Endodermal cell (in vitro differentiated cells): Measurements from ENCODE around the gene B4GALT5. TPM values are rescaled to one million over a fixed set of nuclear protein-coding genes. Genes with fewer than 3 reads are reported as not detected.

Experiments
- DNase-seq: peaks from one replicate; pipeline ENCODE4 v3.0.0-alpha.2; 2017
- H3K27ac ChIP-seq: 2 replicates; pipeline ENCODE4 v1.5.1; 2013; ENCODE audit warnings: mild to moderate bottlenecking, low read depth, low read length, moderate library complexity
- H3K27me3 ChIP-seq: 2 replicates; pipeline ENCODE4 v1.6.1; 2013; ENCODE audit warnings: mild to moderate bottlenecking, low read length, moderate library complexity; ENCODE audit not compliant: insufficient read depth, control insufficient read depth, poor library complexity, severe bottlenecking
- H3K36me3 ChIP-seq: 2 replicates; pipeline ENCODE4 v1.7.0; 2013; ENCODE audit warnings: mild to moderate bottlenecking, low read length, moderate library complexity; ENCODE audit not compliant: control insufficient read depth, insufficient read depth
- H3K4me1 ChIP-seq: one replicate; pipeline ENCODE4 v1.7.0; 2013; ENCODE audit warnings: low read length; ENCODE audit not compliant: control insufficient read depth, insufficient read depth
- H3K4me3 ChIP-seq: 2 replicates; pipeline ENCODE4 v1.5.1; 2013; ENCODE audit warnings: mild to moderate bottlenecking, low read length, moderate library complexity
- H3K9ac ChIP-seq: 2 replicates; pipeline ENCODE4 v1.6.1; 2013; ENCODE audit warnings: mild to moderate bottlenecking, low read length, moderate library complexity; ENCODE audit not compliant: poor library complexity, severe bottlenecking; ENCODE audit errors: extremely low read depth
- H3K9me3 ChIP-seq: 2 replicates; pipeline ENCODE4 v1.6.1; 2013; ENCODE audit warnings: mild to moderate bottlenecking, low read length, moderate library complexity; ENCODE audit not compliant: control insufficient read depth
- H3K27ac Mint-ChIP-seq: 2 replicates; pipeline ENCODE4 v1.8.0; 2020; ENCODE audit warnings: mixed read lengths
- H3K27me3 Mint-ChIP-seq: 2 replicates; pipeline ENCODE4 v1.8.0; 2021; ENCODE audit warnings: mild to moderate bottlenecking, mixed read lengths; ENCODE audit not compliant: insufficient read depth
- H3K36me3 Mint-ChIP-seq: 2 replicates; pipeline ENCODE4 v1.8.0; 2020; ENCODE audit warnings: low read depth, mixed read lengths
- H3K4me1 Mint-ChIP-seq: 2 replicates; pipeline ENCODE4 v1.8.0; 2020; ENCODE audit warnings: mixed read lengths
- H3K4me3 Mint-ChIP-seq: 2 replicates; pipeline ENCODE4 v1.8.0; 2020; ENCODE audit warnings: mild to moderate bottlenecking, moderate library complexity, mixed read lengths
- H3K9me3 Mint-ChIP-seq: 2 replicates; pipeline ENCODE4 v1.8.0; 2020; ENCODE audit warnings: mild to moderate bottlenecking, mixed read lengths
- WGBS, 2 experiments: methylation state at CpG; one replicate each; pipeline versions ENCODE4 v1.1.5 to v1.1.7; 2013; ENCODE audit warnings: missing lambda C conversion rate in 2 of 2, mixed read lengths in 1 of 2; ENCODE audit not compliant: insufficient coverage in 1 of 2, insufficient read length in 1 of 2; 5-methylcytosine and 5-hydroxymethylcytosine counted together
- total RNA-seq, 2 donors: library from RNA; stranded (reverse); fragmentation: NEBNext Ultra II Directional in 1 of 2; extraction: Animal tissue kit (Norgen Biotek cat#: 25700) in 1 of 2; gene quantifications; 2 replicates in 1 of 2; 3 replicates in 1 of 2; pipeline ENCODE4 v1.2.1, GENCODE V29; 2021
- TF ChIP-seq, protein P1 (sequence below): fragments of 200-600 bp; sonication (generic); conservative IDR thresholded peaks from 2 replicates; pipeline ENCODE4 v1.5.0; 2021; ENCODE audit warnings: antibody characterized with exemption, mild to moderate bottlenecking

Gene B4GALT5
- total RNA-seq, 2 donors from 2014 or later, result 57.0 to 58.8 TPM

DNA sequence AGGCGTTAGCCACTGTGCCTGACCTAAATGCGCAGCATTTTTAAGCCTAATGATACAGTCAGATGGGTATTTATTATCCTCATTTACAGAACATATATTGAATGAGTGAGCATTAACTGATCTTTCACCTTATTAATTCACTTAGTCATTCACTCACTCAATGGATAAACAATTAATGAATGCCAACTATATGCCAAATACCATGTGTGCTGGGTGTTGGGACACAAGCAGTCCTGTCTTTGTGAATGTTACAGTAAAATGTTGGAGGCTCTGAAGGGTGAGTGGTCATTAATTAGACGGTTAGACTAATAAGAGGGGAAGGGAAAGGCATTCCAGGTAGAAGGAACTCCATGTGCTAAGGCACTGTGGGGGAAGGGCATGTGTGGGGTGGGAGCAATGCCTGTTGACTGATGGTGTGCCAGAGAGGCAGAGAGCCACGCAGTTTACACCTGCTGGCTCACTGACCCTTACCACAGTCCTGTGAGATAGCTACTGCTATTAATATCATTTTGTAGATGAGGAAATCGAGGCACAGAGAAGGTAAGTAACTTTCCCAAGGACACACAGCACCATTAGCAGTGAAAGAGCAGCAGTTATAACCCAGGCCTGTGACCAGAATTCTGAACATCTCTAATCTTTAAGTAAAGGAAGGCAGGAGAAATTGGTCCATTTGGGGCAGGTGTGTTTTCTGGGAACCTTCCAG lies 38.7 kb upstream of the B4GALT5 start:
- Mint-ChIP-seq H3K9me3 (no peaks in the 10 kb centered on the region), H3K27ac (no peak overlapping the region), H3K4me1 (peaks cover 14% of the 10 kb centered on the region), H3K27me3 (peaks cover 3% of the 10 kb centered on the region), H3K36me3 (no peaks in the 10 kb centered on the region), H3K4me3 (no peak overlapping the region)
- DNase-seq, result no peak
- Histone ChIP-seq H3K27me3 (no peaks in the 10 kb centered on the region), H3K4me3 (no peak overlapping the region), H3K27ac (no peak overlapping the region), H3K9me3 (no peaks in the 10 kb centered on the region), H3K9ac (no peak overlapping the region), H3K36me3 (no peaks in the 10 kb centered on the region), H3K4me1 (peaks cover 4% of the 10 kb centered on the region)
- TF ChIP-seq, protein P1, sequence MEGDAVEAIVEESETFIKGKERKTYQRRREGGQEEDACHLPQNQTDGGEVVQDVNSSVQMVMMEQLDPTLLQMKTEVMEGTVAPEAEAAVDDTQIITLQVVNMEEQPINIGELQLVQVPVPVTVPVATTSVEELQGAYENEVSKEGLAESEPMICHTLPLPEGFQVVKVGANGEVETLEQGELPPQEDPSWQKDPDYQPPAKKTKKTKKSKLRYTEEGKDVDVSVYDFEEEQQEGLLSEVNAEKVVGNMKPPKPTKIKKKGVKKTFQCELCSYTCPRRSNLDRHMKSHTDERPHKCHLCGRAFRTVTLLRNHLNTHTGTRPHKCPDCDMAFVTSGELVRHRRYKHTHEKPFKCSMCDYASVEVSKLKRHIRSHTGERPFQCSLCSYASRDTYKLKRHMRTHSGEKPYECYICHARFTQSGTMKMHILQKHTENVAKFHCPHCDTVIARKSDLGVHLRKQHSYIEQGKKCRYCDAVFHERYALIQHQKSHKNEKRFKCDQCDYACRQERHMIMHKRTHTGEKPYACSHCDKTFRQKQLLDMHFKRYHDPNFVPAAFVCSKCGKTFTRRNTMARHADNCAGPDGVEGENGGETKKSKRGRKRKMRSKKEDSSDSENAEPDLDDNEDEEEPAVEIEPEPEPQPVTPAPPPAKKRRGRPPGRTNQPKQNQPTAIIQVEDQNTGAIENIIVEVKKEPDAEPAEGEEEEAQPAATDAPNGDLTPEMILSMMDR, result no peak
- 83% methylated on average over 3 to 5 of the region's 5 CpGs for WGBS, 2 experiments

DNA sequence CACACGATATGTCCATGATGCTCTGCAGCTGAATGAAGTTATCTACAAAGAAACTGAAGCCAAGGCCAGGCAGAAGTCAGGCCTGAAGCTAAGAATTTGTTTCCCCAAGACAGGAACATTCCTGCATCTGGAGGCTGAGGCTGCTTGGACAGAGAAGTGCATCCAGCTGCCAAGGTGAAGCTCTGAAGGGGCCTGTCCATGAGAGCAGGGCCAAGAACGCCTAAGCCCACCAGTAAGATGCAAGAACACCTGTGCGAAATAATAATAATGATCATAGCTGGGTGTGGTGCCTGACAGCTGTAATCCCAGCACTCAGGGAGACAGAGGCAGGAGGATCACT lies 37.7 kb upstream of the B4GALT5 start:
- H3K4me3 ChIP-seq, result no peak overlapping the region
- peaks cover 4% of the 10 kb centered on the region for H3K4me1 ChIP-seq
- Mint-ChIP-seq H3K9me3 (no peaks in the 10 kb centered on the region), H3K36me3 (no peaks in the 10 kb centered on the region), H3K4me3 (no peak overlapping the region), H3K4me1 (peaks cover 14% of the 10 kb centered on the region), H3K27me3 (peaks cover 3% of the 10 kb centered on the region), H3K27ac (peak overlapping the region; percentile 7)
- H3K27ac ChIP-seq, result no peak overlapping the region
- H3K9me3 ChIP-seq, result no peaks in the 10 kb centered on the region
- TF ChIP-seq, protein P1, result no peak
- DNase-seq, result no peak
- WGBS, 2 experiments, result 89 to 100% methylated on average over 1 to 3 of the region's 3 CpGs
- H3K27me3 ChIP-seq, result no peaks in the 10 kb centered on the region
- no peak overlapping the region for H3K9ac ChIP-seq
- no peaks in the 10 kb centered on the region for H3K36me3 ChIP-seq

DNA sequence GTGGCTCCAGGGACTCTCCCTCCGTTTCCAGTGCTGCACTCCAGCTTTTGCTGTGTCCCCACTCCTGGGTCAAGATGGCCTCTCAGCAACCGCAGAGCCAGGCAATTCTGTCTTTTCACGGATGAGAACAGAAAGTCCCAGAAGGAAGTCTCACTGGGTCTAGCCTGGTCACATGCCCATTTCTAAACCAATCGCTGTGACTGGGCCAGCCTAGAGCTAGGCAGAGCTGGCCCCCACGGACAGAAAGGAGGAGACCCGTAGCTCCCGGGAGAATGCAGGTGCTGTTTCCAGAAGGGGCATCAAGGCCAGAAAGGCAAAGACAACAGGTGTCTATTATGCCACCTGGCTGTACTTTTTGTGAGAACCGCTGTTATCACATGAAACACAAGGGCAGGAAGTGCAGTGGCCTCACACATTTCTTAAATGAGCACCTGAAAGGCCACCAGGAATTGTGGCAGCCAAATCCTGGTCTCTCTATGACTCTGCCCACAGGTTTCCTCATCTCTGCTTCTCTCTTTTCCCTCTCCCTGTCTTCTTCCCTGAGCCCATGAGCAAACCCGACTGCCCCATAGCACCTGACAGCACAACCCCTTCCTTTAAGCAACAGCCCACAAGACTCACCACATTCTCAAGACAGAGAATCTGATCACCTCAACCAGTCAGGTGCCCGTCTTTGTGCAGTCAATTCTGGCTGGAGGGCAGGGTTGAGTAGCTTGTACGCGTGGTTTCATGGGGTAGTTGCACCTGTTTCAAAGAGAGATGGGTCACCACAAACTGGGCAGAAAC lies 37.1 kb upstream of the B4GALT5 start:
- no peak overlapping the region for H3K9ac ChIP-seq
- TF ChIP-seq, protein P1, result no peak
- no peaks in the 10 kb centered on the region for H3K27me3 Mint-ChIP-seq
- WGBS, 2 experiments, result 91% methylated on average over 12 of the region's 12 CpGs
- no peaks in the 10 kb centered on the region for H3K36me3 Mint-ChIP-seq
- peaks cover 12% of the 10 kb centered on the region for H3K4me1 Mint-ChIP-seq
- H3K9me3 Mint-ChIP-seq, result no peaks in the 10 kb centered on the region
- peaks cover 4% of the 10 kb centered on the region for H3K4me1 ChIP-seq
- H3K27ac Mint-ChIP-seq, result peak overlapping the region; percentile 7
- no peaks in the 10 kb centered on the region for H3K27me3 ChIP-seq
- no peak overlapping the region for H3K4me3 ChIP-seq
- DNase-seq, result no peak
- no peaks in the 10 kb centered on the region for H3K36me3 ChIP-seq
- H3K27ac ChIP-seq, result no peak overlapping the region
- no peaks in the 10 kb centered on the region for H3K9me3 ChIP-seq
- no peak overlapping the region for H3K4me3 Mint-ChIP-seq
